Measurements from ENCODE around the gene RTN1.
"Not testable (repeated sequence)": the region's sequence is repeated elsewhere in the genome, so short reads cannot be mapped to it uniquely, and the experiment has no call there.

RTN1 gene

DNA sequence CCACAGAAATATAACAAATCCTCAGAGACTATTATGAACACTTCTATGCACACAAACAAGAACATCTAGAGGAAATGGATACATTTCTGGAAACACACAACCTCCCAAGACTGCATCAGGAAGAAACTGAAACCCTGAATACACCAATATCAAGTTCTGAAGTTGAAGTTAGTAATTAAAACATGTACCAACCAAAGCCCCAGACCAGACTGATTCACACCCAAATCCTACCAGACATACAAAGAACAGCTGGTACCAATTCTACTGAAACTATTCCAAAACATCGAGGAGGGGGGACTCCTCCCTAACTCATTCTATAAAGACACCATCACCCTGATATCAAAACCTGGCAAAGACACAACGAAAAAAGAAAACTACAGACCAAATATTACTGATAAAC, 179.3 kb downstream of the RTN1 start:
- no peak for DNase-seq

DNA sequence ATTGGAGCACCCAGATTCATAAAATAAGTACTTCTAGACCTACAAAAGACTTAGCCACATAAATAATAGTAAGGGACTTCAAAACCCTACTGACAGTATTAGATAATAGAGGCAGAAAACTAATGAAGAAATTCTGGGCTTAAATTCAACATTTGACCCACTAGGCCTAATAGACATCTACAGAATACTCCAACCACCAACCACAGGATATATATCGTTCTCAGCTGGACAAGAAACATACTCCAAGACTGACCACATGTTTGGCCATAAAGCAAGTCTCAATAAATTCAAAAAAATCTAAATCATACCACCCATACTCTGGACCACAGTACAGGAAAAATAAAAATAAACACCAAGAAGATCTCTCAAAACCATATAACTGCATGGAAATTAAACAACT, 180.2 kb downstream of the RTN1 start:
- no peak for DNase-seq

DNA sequence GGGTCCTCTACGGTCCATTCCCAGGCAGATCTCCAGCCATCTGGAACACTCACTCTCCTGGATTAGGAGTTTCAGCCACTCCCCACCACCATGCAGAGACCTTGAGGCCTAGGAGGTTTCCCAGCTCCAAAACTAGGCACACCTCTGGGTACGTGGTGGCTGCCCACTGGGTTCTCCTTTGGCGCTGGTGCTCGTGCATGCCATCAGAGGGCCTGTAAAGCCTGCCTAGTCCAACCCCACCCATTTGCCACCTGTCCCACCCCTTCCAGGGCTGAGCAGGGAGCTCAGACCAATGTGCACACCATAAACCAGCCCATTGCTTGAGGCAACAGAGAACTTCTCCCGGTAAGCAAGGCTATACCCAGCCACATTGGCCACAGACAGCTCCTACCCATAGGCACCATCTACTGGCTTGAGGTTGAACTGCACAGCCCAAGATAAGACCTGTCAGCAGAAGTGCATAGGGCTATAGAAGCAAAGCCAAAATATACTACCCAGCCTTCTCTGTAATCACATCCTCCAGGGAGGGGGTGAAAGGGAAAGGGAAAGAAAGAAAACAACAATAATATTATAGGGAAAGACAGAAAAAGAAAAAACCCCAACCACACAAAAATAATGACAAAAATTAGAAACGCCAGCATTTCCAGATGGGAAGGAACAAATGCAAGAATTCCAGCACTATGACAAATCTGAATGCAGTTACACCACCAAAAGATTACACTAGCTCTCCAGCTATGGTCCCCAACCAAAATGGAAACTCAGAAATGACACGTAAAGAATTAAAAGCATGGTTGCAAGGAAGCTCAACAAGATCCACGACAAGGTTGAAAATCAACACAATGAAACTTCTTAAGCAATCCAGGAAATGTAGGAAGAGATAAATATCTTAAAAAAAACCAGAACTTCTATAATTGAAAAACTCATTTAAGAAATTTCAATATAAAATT, 182.1 kb downstream of the RTN1 start:
- DNase-seq: peak; percentile 47

DNA sequence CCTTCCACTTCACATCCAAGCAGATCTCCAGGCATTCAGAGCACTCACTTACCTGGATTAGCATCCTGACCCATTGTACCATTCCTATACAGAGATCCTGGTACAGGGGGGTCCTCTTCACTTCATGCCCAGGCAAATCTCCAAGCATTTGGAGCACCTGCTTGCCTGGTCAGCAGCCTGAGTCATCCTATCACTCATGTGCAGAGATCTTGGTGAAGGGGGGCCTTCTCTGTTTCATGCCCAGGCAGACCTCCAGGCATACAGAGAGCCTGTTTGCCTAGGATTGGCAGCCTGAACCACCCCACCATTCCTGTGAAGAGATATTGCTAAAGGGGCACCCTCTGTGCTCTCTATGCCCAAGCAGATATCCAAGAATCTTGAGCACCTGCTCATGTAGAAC, 182.9 kb downstream of the RTN1 start:
- DNase-seq: no peak

DNA sequence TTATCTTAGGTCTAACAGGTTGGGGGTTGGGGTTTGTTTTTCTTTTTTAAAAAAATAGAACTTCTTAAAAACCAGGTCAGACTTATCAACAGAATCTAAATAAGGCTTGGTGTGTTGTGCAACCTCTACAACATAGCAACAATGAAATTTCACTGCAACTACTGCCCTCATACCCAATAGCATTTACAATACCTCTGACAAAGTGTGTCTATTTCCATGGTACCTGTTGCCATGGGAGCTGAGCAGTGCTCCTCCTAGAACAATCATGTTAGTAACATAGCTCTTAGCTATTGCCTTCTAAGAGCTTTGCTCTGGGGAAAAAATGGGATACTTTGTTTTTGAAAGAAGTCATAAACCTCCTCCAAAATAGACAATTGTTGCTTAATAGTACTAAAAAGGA, 190.7 kb downstream of the RTN1 start:
- DNase-seq: no peak

DNA sequence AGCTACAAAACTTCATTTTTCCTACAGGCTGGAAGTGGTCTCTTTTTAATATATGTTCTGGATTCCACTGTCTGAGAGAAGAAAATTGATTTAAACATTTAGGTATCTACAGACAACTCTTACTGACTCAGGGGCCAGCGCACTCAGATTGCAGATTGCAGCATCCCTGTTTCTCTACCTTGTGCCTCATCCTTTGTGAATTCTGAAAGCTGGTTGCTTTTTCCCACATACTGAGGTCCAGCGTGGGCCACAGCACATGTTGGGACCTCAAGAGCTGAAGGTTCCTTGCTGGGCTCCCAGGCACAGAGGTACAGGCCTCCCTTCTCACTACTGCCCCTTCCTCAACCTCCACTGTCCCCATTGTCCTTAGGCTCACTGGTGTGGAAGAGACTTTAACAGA, 192.2 kb downstream of the RTN1 start:
- no peak for DNase-seq

DNA sequence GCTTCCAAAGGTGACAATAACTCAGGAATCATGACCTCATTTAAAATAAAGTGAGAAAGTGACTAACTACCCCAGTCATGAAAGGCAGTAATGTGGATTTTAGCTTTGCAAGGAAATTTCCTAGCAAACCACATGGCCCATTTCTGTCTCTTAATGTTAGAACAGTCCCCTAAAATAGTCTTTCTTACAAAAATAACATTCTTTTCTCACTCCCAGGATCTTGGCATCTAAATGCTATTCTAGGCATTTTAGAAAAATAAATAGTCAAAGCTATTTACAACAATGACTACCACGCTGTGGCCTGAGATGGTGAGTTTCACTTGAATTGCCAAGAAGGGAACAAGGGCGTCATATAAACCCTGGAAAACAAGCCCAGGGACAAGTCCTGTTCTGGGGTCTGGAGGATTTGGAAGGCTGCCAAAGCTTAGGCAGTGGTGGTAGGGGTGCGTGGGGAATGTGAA, 192.8 kb downstream of the RTN1 start:
- DNase-seq: no peak

DNA sequence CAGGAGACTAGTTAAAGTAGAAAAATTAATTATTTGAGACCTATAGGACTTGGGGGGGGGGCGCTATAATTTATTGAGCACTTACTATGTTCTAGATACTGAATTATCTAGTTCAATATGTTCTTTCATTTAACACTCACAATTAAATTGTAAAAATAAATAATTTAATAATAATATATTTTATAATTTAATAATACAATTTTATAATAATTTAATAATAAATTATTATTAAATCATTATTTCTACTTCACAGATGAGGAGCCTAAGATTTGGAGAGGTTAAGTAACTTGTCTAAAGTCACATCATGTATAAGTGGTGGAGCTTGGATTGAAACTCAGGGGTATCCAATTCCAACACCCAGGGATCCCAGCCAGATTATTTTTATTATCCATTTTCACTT, 195.2 kb downstream of the RTN1 start:
- no peak for DNase-seq

DNA sequence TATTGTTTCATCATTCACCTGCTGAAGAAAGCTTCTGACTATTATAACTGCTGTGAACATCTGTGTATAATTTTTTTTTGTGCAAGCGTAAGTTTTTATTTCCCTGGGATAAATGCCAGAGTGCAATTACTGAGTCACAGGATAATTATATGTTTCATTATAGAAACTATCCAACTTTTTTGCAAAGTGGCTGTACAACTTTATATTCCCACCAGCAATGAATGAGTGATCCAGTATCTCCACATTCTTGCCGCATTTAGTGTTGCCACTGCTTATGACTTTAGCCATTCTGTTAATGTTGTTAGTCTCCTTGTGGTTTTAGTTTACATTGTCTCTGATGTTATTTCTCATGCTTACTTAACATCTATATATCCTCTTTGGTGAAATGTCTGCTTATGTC, 205.8 kb downstream of the RTN1 start:
- no peak for DNase-seq

DNA sequence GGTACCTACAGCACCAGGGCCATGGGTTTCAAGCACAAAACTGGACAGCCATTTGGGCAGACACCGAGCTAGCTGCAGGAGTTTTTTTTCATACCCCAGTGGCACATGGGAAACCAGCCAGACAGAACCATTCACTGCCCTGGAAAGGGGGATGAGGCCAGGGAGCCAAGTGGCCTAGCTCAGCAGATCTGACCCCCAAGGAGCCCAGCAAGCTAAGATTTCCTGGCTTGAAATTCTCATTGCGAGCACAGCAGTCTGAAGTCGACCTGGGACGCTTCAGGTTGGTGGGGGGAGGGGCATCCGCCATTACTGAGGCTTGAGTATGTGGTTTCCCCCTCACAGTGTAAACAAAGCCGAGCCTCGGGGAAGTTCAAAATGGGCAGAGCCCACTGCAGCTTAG, 212.8 kb downstream of the RTN1 start:
- DNase-seq: no peak

DNA sequence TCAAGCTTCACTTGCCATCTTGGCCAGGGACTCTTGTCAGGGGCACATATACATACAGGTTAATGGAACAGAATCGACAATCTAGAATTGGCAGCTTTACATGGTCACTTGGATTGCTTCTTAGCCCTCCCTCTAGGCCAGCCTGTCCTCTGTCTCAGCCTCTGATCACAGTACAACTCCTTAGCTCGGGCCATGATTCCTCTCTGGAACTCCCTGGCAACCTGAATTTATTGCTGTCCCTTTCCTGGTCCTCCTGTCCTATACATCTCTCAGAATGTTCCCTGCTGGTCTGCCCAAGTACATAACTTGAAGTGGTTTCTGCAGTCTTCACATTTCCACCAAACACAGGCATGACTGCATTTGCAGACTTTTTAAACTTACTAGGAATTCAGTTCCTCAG, 214.1 kb downstream of the RTN1 start:
- no peak for DNase-seq

DNA sequence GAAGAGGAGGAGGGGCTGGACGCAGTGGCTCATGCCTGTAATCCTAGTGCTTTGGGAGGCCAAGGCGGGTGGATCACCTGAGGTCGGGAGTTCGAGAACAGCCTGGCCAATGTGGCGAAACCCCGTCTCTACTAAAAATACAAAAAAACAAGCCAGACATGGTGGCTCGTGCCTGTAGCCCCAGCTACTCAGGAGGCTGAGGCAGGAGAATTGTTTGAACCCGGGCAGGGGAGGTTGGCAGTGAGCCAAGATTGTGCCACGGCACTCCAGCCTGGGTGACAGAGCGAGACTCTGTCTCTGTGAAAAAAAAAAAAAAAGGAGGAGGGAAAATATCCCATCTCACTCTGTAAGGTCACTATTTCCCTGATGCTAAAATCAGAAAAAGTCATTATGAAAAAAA, 216.4 kb downstream of the RTN1 start:
- DNase-seq: not testable (repeated sequence)

DNA sequence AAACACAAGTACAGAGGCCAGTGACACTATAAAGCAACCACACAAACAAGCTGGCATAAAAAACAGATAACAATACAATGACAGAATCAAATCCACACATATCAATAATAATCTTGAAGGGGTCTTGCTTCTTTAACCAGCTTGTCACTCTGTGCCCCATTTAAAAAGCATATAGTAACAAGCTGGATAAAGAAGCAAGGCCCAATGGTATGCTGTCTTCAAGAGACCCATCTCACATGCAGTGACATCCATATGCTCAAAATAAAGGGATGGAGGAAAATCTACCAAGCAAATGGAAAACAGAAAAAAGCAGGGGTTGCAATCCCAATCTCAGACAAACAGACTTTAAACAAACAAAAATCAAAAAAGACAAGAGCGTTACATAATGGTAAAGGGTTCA, 223.7 kb downstream of the RTN1 start:
- DNase-seq: not testable (repeated sequence)

DNA sequence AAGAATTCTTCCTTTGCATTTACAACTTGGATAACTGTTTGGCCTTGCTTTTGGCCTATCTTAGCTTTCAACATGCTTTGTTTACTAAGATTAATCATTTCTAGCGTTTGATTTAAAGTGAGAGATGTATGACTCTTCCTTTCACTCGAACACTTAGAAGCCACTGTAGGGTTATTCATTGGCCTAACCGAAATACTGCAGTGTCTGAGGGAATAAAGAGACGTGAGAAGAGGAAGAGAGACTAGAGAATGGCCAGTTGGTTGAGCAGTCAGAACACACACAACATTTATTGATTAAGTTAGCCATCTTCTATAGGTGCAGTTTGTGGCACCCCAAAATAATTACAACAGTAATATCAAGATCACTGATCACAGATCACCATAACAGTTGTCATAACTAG, 231.7 kb downstream of the RTN1 start:
- DNase-seq: no peak

DNA sequence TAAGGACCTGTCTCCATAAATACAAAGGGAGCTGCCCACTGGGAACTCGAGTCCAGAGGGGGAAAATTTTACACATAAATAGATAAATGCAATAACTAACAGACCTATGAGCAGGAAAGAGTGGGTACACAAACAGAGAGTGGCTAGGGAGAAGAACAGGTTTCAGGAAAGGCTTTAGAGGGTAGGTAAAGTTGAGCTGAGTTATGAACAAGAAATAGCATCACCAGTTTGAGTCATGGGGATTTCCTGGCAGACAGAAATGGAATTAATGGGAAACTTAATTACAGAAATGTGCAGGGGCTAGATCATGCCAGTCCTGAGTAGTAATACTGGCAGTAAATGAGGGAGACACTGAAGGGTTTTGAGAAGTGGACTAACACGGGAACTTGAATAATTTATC, 236.0 kb downstream of the RTN1 start:
- no peak for DNase-seq

DNA sequence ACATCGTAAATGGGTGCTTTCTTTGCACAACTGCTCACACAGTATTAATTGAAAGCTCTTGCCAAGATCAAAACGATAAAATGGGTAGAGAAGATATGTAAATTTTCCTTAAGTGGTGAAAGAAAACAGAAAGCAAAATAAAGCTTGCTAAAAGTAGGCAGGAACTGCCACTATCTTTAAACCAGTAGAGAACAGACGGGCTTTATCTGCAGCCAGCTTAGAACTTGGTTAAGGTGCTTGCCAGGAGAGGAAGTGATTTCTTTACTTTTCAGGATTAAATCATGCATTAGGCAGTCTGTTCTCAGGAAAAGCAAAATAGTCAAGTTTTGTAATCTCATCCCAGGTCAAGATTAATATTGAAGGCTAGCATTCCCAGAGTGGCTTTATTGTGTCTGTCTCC, 237.1 kb downstream of the RTN1 start:
- DNase-seq: no peak

DNA sequence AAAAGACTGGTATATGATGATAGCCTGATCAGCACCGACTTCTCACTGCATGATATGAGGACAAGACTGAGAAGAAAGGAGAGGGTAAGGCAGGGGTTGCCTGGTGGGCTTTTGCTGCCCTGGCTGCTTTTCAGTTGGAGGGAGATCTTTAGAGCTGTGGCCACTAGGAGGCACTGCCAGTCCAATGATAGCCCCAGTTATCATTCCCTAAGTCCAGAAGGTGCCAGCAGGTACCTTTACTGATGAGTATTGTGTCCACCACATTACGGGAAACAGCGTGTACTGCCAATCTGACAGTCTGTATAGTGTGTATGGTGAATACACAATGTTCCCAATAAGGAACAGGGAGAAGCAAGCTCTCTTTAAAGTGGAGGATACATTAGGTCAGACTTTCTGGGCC, 238.2 kb downstream of the RTN1 start:
- DNase-seq: peak; percentile 18

DNA sequence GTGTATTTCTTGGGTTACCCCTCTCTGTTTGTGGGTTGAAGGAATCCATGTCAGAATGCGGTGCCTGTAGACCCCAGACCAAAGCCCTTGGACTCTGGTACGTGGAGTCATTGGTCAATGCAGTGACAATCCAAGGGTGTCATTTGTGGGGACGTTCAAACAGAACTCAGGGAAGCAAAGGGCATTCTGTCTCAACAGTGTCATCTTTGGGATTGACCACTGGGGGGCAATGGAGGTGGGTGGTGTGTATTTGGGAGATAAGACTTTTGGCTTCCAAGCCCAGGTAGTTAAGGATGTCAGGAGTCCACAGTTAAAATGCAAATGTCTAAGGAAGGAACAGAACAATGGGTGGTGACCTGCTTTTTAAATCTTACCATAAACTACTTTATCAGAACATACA, 239.3 kb downstream of the RTN1 start:
- no peak for DNase-seq

DNA sequence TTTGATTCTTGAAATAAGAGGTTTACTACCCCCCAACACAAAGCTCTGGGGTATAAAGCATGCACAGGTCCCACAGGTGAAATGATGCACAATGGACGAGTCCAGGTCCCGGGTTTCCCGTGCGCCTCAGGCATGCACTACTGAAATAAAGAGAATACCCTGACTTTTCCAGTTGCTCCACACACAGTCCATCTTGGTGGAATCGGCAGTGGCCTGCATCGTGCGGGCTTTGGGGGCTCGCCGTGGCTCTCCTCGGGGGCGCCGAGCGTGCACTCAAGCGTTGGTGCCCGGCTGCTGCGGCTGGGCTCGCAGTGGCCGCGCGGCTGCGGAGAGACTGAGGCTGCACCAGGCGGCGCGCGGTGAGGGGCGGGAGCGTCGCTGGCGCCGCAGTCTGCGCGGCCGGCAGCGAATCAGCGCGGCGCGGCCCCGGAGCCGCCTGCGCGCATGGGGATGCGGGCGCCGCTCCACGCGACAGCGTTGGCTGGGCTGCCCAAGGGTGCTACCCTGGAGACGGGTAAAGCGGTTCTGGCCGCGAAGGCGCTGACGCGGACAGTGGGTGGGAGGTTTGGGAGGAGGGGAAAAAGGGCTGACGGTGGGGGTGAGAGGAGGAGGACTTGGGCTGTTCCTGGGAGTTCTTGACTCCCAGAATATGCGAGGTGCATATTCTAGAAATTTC, 240.2 kb downstream of the RTN1 start:
- no peak for DNase-seq

DNA sequence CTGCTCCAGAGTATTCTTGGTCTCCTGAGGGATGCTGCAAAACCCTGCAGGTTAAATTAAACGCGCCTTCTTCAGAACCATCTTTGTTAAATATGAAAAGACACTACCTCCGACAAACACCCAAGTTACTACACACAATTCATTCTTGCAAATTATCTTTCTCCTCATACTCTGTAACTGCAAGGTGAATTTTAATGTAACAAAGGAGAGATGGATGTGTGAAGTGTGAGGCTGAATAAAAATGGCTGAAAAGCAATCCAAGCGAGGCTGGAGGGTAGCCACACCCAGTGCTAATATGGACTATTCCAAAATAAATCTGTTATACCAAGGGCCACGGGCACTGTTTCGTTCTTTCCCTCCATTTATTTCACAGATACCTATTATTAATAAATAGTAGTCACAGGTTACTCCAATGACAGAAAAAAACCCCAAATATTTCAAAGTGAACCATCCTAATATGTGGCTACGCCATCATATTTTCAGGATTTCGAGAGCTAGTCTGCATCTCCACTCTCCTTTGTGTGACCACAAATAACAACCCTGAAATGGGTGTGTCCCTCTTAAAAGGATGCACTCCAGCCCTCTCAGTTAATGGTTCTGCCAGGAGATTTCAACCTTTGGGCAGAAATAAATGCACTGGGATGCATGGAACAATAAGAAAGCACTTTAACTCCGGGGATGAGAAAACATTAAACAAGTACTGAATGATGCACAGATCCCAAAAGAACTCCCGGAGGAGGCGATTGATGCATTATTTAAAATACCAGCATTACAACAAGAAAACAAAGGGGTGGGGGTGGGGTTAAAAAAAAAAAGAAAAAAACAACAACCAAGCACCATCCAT, 240.9 kb downstream of the RTN1 start:
- no peak for DNase-seq

DNA sequence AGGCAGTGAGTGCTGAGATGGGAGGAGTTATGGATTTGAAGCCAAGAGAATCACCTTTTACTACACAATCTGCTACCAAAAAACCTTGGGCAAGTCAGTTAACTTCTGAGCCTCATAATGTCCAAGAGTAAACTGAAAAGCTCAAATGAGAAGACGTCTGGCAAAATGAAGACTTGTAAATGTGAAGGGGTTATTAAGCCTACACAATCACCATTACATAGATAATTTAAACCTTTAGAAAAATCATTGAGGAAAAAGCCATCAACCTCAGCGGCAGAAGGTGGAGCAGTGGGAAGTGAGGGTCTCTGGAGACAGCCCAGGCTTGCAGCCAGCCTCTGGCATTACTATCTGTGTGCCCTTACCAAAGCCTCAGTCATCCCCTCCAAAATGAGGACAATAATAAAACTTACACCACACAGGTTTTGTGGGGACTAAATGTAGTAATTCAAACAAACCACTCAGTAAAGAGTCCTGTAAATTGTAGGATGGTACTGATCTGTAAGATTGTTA, 243.5 kb downstream of the RTN1 start:
- no peak for DNase-seq

DNA sequence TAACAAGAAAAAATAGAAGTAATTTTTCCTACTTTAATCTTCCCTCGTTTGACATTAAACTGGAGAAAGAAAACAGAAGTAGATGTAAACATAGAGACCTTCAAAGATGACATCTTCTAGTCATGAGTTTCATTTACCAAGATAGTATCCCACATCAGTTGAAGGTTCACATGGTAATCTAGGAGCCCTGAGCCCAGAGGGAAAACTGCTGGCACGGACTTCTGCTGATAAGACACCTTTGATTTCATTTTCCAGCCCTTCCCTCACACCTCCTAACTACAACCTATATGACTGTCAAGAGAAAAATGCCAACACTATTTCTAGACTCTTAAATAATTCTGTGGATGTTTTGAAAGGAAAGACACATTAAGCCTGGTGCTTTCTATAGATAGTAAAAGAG, 247.9 kb downstream of the RTN1 start:
- peak; percentile 45 for DNase-seq

DNA sequence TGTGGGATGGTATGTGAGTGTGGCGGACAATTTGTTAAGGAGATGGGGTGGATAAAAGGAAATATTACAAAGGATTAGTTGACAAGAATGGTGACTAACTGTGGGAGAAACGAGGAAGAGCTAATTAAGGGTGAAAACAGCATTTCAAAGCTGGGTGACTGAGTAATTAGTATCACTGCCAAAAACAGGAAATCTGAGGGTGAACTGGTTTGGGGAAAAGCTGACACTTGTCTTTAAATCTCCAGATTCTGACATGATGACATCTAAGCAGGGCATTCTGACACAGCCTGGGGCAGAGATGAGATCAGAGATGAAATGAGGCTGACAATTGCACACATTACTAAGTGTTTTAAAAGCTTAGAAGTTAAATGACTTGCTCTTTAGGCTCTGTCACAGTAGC, 251.5 kb downstream of the RTN1 start:
- DNase-seq: no peak
